Left renal cortex interstitium (tissue), 4 donors: Measurements from ENCODE around the gene ERGIC1. TPM values are rescaled to one million over a fixed set of nuclear protein-coding genes. Genes with fewer than 3 reads are reported as not detected.

ENCODE experiments used
- DNase-seq, 4 donors: peaks; one replicate each; pipeline ENCODE4 v3.0.0-alpha.2; 2013; ENCODE audit warnings: low read depth in 4 of 4, low spot score in 2 of 4, missing footprints in 1 of 4
- polyA plus RNA-seq, 4 donors: library from polyadenylated mRNA; unstranded; fragments of 120-200 nt; gene quantifications; one replicate each; pipeline ENCODE4 v1.2.1, GENCODE V29; 2013; ENCODE audit not compliant: insufficient read length in 4 of 4

ERGIC1 gene
- polyA plus RNA-seq, 4 donors: 110 to 125 (median 119) TPM

DNA sequence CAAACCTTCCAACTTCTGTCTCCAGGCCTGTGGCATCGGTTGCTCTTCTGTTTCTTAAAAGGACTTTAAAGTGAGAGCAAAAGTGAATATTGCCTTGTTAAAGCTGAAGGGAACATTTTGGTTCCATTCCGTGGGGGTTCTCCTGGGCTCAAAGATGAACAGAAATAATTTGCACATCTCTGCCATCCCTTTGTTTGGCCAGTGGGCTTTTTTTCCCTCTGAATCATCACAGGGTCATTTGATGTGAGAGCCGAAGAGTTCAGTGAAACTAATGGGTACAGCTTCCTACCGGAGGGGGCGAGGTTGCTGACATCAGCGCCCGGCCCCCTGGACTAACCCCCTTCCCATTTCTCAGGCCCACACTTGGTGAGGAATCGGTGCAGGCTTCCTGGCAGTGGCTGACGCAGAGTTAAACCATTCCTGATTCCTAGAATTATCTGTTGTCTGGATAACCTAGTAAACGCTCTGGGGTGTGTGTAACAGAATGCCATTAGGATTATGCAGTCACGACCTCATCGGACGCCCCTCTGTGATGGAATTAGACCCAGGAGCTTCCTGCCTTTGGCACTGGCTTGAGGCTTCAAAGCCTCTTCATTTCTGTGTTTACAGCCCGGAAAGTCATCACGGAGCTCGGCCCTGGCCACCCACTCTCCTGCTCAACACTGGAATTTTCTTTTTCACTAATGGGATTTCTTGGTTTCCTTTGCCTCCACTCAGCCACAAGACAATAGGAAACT is 63.6 kb downstream of the ERGIC1 start:
- DNase-seq: no peak

DNA sequence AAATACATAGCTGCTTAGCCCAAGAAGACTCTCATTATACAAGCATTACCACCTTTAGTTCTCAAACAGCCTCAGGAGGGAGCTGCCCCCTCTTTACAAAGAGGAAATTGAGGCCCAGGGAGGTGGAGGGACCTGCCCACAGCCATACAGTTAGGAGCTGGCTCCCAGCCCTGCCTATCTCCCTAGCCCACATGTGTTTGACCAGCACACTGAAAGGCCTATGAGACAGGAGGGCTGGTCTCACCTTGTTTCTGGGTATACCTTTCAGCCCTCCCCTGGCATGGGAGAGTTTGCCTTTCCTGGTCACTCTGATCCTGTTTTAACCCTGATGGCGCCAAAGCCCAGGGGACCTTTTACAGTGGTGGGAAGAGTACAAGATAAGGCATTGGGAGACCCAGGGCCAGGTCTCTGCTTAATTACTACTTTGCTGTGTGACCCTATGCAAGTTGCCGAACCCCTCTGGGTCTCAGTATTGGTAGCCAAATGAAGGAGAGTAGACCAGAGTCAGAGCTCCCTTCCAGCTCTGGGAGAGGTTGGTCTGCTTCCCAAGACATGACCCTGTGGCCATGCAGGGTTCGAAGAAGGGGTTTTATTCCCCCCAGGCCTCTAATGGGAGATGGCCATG is 64.3 kb downstream of the ERGIC1 start:
- no peak for DNase-seq

DNA sequence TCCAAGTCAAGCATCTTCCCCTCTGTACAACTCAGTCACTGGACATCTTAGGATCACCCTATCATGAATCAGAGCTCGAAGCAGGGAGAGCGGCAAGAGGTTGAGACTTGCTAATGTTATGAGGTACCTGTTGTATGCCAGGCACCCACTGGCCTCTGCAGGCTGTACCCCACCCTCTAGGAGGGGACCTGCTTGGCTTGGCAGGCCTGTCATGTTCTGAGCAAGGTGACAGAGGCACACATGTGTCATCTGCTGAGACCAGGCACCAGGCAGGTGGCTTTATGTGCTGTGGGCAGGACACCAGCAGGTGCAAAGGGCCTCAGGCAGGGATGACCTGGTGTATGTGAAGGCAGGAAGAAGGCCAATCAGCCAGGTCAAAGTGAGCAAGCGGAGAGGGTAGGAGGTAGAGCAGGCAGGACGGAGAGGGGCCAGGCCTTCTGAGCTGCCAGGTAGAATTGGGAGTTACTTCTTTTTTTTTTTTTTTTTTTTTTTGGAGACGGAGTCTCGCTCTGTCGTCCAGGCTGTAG is 64.9 kb downstream of the ERGIC1 start:
- no peak for DNase-seq

DNA sequence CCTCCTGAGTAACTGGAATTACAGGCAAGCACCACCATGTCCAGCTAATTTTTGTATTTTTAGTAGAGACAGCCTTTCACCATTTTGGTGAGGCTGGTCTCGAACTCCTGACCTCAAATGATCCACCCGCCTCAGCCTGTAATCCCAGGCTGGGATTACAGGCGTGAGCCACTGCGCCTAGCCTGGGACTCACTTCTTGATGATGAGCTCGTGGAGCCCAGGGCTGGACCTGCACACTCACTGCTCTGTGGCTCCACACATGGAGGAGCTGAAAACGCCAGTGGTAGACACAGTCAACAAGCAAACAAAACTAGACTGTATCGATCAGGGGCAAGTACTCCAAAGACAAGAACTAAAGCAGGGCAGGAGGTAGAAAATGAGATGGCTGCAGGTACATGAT is 65.4 kb downstream of the ERGIC1 start:
- DNase-seq: no peak

DNA sequence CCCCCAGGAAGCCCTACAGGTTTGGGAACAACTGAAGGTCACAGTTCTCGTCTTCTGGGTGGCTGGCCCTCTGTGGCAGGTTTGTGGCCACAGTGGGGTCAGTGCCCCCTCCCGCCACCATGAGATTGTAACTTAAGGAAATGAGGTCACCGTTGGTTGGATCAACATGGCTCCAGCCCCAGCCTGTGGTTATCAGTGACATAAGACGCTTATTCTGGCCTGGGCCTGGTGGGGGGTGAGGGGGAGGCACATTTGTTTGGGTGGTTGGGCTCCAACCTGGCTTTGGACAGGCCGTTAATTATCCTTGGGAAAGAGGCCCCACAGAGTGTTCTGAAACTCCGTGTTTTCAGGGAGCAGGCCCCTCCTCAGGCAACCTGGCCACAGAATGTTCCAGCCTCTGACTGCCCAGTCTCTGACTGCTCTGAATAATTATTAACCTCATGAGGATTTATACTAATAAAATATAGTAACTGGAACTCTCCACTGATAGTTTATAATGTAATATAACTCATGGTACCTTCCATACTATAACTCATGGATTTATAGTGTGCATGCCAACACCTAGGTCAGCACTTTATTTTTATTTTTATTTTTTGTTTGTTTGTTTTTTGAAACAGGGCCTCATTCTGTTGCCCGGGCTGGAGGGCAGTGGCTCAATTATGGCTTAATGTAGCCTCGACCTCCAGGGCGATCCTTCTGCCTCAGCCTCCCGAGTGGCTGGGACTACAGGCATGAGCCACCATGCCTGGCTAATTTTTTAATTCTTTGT is 67.1 kb downstream of the ERGIC1 start:
- DNase-seq: no peak

DNA sequence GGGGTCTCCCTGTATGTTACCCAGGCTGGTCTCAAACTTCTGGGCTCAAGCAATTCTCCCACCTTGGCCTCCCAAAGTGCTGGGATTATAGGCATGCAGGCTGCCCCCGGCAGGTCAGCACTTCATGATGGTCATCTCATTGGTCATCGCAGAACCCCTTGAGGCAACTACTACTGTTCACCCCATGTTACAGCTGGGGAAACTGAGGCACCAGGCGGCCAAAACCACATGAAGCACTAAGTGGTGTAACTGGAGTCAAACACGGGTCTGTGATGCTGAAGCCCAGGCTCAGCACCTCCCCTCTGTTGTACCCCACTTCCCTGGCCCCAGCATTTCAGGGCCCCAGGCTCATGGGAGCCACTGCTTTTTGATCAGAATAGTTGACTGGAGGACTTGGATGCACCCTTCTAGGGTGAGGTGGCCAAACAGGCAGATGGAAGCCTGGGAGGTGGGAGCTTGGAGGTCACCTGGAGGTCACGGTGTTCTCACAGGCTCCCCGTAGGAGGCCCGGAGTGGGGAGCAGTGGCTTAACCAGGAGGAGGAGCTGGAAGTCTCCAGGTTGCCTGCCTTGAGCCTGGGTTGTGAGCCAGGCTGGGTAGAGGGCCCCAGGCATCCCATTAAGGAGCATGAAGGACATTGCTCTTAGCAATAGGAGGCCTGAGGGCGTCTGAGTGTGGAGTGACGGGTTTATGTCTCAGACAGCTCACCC is 67.9 kb downstream of the ERGIC1 start:
- no peak for DNase-seq

DNA sequence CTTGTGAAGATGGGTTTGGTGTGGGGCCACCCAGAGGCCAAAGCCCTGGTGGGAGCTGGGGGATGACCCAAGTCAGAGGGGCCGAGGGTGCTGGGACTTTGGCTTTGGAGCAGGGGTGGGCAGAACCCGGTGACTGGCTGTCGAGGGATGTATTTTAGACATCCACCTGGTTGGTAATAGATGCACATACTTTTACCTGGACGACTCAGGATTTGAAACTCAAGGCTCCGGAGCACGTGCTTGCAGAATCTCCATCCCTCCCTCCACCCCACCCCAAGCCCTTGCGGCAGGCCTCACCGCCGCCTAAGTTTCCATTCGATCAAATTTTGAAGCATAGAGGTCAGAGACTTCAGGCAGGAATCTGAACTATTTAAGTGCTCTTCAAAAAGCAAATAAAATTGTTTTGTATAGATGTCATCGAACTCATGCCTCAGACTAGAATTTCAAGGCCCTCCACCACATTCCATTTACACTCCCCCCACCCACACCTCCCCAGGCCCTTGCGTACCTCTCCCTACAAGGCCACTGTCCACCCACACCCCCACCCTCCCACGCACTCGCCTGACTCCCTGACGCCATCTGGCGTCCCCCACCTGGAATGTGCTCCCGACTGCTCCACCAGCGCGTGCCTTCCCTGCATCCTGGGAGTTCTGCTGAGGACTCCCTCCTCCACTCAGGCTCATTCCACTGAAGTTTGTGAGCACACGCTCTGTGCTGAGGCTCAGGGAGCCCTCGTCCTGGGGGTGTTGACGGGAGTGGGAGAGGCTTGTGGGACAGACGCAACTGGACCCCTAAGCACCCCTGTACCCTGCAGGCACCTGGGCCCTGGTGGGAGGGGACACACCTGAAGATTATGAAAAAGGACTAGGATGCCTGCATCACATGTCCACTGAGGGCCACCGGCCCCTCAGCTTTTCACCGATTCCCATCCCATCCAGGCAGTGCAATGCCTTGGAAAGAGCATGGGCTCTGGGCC is 68.7 kb downstream of the ERGIC1 start:
- DNase-seq: no peak

DNA sequence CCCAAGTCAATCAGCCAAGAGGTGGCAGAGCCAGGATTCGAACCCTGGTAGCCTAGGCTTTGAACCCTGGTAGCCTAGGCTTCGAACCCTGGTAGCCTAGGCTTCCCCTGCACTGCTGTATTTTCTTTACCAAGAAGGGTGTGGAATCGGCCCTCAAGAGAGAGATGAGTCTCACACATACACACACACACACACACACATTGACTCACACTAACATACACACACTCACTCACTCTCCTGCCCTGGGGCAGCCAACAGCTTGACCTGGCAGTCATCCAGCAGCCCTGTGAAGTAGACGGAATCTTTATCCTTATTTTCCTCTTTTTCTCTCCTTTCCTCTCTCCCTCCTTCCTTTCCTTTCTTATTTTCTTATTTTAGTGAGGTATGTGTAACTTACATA is 69.7 kb downstream of the ERGIC1 start:
- DNase-seq: no peak

DNA sequence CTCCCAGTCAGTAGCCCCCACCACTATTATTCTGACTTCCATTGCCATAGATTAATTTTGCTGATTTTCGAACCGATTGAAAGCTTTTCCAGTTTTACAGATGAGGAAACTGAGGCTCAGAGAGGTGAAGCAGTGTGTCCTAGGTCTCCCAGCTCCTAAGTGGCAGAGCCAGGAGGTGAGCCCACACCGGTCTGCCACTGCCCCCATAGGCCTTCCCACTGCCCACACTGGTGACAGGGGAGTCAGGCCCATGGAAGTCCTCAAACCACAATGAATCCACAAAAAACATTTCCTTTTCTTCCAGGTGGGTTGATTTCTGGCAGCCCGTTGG is 70.2 kb downstream of the ERGIC1 start:
- no peak for DNase-seq

DNA sequence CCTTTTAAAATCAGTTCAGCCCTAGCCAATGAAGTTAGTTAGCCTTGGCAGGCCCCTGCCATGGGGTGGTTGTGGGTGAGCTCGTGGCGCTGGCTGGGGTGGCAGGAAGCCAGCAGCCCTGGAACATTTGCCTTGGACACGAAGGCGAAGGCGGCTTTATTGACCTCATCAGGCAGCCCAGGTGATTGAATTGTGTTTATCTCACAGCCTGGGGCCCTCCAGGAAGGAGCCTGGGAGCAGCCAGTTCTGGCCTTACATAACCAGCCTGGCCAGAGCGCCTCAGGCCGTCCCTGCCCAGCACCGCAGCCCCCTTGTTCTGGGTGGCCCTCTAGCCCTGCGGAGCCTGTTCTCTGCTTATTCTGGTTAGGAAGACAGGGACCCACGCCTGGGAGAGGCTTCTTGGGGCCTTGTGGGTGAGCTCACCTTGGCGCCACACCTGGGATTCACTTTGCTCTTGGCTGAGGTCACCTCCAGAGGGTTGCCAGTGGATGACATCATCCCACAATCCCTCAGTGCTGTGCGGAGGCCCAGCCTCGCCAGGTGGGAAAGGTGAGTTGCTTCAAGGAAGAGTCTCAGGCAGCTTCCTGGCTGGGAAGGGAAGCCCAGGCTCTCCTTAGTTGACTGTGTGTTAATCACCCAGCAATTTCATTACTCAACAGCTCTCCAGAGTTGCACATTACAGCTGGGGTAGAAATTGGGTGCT is 70.7 kb downstream of the ERGIC1 start:
- DNase-seq: no peak

DNA sequence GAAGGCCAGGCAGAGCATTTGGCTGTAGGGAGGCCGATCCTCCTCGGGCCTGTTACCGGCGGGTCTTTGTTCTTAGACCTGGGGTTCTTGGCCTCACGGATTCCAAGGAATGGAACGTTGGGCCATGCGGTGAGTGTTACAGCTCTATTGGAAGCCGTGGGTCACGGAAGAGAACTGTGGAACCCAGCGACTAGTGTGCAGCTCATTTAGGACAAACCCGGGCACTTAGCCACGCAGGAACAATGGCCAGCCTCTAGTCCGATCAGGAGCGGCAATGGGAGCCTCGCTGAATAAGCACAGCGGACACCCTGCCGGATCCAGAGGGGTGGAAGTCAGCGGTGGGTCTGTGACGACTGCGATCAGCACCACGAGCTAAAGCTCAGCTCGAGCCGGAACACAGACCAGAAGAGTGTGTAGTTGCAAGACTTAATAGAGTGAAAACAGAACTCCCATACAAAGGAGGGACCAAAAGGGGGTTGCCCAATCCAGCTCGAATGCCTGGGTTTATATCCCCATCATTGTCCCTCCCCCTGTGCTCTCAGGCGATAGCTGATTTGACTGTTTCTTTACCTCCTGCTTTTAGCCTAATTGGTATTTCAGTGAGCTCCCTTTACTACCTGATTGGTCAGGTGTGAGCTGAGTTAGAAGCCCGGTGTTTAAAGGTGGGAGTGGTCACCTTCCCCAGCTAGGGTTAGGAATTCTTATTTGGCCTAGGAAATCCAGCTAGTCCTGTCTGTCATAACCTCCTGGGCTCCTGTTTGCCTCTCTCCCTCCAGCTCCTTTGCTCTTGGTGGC is 71.5 kb downstream of the ERGIC1 start:
- DNase-seq: no peak

DNA sequence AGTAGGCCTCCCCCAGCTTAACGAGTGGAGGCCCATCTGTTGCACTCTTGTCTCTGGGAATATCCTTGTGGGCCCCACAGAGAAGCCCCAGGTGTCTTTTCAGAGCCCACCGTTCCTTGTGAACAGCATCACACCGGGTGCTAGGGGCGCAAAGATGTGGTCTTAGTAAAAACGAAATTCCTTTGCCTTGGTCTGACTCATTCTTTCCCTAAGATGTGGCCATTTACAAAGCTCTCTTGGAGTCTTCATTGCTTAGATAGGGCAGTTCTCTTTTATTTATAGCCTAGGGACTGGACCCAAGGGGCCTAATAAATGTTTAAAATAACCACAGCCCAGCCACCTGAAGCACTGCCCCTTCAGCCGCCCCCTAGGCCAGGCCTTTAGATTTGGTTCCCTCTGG is 72.4 kb downstream of the ERGIC1 start:
- DNase-seq: no peak

DNA sequence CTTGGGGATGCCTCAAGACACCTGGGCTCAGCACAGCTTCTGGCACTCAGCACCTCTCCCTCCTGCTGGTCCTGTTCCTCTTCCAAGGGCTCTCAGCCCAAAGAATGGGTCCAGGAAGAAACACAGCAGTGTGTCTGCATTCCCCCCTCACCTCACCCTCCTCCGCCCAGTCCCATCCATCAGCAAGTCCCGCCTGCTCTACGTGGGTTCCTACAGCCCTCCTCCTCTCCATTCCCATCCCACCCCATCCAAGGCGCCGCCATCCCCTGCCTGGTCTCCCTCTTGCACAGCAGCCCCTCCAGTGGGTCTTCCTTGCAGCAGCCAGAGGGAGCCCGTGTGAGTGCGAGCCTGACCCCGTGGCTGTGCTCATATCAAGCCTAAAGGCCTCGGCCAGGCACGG is 72.8 kb downstream of the ERGIC1 start:
- DNase-seq: no peak

DNA sequence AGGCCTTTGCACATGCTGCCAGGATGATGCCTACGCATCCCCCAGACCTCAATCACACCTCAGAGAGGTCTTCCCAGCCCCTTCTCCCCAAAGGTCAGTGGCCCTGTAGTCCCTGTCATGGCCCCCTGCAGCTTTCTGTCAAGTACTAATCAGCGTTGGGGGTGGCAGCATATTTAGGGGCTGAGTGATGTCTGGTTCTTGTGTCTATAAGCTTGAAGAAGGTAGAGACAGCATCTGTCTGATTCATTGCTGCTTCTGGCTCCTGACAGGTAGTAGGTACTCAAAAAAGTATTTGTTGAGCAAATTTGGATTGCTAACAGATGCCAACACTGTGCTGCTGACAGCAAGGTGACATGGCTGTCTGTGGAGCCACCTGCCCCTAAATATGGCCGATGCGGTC is 73.6 kb downstream of the ERGIC1 start:
- no peak for DNase-seq

DNA sequence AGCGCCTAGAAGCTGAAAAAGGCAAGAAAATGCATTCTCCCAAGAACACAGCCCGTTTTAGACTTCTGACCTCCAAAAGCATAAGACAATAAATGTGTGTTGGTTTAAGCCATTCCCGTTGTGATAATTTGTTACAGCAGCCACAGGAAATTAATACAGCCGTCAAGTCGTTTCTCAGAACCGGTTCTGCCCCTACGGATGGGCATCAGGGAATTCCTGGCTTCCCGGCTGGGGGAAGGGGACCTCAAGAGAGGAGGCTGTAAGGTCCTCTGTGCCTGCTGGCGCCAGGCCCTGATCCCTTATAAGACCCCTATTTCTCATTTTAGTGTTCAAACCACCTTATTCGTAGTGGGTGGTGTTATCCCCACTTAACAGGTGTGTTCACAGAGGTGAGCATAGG is 74.6 kb downstream of the ERGIC1 start:
- no peak for DNase-seq

DNA sequence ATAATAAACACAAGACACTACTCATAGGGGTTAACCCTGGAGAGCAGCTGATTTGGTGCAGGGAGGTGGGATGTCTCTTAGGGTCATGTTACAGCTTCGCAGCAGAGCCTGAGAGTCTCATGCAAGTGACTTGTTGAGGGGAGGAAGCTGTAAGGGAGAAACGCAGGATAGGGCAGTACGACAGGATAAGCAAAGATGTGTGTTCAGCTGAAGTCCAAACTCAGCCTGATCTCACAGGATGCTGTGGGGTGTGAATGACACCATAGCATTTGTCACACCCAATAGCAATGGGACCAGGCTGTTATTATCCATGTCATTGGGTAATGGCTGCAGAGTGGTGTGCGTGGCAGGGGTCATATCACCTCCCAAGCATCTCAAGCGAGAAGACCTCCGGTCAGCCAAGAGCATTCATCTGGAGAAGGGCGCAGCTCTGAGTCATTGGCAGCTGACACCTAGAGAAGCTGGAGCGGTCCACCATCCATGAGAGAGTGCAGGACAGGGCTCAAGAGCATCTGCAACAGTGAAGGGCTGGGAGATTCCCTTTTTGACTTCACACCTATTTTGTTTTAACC is 76.0 kb downstream of the ERGIC1 start:
- no peak for DNase-seq

DNA sequence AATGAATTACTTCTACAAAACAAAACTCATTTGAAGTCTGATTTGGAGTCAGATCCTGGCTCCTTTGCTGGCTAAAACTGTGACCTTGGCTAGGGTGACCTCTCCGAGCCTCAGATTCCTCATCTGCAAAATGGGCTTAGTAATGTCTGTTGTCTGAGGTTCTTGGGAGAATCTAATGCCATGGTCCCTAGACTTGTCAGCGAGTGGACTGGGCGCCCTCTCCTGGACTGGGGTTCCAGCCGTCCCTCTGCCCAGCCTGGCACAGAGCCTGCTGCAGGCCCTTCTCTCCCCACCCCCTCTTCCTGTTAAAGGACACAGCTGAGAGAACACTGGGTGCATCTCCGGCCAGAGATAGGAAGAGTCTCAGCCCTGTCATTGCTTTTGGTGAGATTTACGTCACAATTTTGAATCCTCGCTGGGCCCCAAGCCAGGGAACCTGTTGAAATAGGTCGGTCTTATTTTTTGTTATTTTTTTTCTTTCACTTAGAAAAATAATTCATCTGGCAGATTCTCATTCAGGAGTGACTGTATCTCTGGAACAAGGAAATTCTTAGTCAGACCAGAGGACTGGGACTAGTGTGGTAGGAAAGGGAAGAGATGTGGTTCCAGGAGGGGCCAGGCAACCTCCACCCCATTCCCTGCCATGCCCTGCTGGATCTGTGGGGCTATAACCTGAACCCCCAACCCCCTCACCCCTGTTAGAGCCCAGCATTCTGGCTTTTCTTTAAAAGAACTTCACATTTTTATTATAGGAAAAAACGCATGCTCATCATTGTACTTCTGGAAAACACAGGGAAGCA is 77.0 kb downstream of the ERGIC1 start:
- DNase-seq: no peak

DNA sequence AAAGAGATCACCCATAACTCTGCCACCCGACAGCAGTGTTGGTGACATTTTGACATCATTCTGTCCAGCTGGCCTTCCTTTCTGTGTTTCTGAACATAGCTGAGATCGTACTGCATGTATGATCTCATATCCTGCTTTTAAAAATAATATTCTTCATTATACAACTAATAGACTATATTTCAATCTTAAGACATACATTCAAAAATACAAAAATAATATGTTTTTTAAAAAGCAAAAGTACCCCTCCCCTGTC is 77.5 kb downstream of the ERGIC1 start:
- DNase-seq: no peak
